Esophagus muscularis mucosa (tissue), 3 donors: Measurements from ENCODE around the gene DSCAML1.

Source experiments
- CTCF ChIP-seq, 3 experiments: fragments of 200-600 bp in 2 of 3; fragments of 450-650 bp in 1 of 3; sonication (generic) in 2 of 3; IDR thresholded peaks; one replicate each; pipeline ENCODE4 v1.5.1; 2017 to 2019; ENCODE audit warnings: antibody characterized with exemption in 3 of 3, mild to moderate bottlenecking in 2 of 3, moderate library complexity in 1 of 3
- POLR2A ChIP-seq: fragments of 450-650 bp; IDR thresholded peaks from one replicate; pipeline ENCODE4 v1.6.1; 2017; ENCODE audit warnings: antibody characterized with exemption, moderate library complexity, mild to moderate bottlenecking, low read depth
- POLR2AphosphoS5 ChIP-seq, 2 donors: sonication (generic); formaldehyde crosslinking; IDR thresholded peaks; one replicate each; pipeline ENCODE4 v1.6.1; 2017; ENCODE audit warnings: antibody characterized with exemption in 2 of 2

- TF ChIP-seq CTCF (IDR thresholded peaks at IDR 0.05) (no peak), POLR2AphosphoS5 (IDR thresholded peaks at IDR 0.05) (no peak), POLR2A (no peak)
These were observed 371.2 kb downstream of the DSCAML1 start for GRCh38 chr11:117425679-117426296.
